Astrocyte of the spinal cord (primary cell): ENCODE data around the gene APMAP.

ENCODE experiments used
- DNase-seq: peaks from one replicate; pipeline ENCODE4 v3.0.0; 2011; ENCODE audit warnings: low read depth, low spot score
- H3K4me3 ChIP-seq: 2 replicates; pipeline ENCODE4 v1.5.1; 2011; ENCODE audit warnings: low read depth, mild to moderate bottlenecking, low read length, moderate library complexity
- in situ Hi-C: cut with HindIII; loops from 2 replicates; pipeline ENCODE4 v1.10.0; 2017; ENCODE audit warnings: low sequenced_read_pairs
- TF ChIP-seq, protein P1 (sequence below): IDR thresholded peaks from 2 replicates; pipeline ENCODE4 v1.5.1; 2012; ENCODE audit warnings: low read depth, mild to moderate bottlenecking, low read length, inconsistent platforms

The APMAP gene

DNA sequence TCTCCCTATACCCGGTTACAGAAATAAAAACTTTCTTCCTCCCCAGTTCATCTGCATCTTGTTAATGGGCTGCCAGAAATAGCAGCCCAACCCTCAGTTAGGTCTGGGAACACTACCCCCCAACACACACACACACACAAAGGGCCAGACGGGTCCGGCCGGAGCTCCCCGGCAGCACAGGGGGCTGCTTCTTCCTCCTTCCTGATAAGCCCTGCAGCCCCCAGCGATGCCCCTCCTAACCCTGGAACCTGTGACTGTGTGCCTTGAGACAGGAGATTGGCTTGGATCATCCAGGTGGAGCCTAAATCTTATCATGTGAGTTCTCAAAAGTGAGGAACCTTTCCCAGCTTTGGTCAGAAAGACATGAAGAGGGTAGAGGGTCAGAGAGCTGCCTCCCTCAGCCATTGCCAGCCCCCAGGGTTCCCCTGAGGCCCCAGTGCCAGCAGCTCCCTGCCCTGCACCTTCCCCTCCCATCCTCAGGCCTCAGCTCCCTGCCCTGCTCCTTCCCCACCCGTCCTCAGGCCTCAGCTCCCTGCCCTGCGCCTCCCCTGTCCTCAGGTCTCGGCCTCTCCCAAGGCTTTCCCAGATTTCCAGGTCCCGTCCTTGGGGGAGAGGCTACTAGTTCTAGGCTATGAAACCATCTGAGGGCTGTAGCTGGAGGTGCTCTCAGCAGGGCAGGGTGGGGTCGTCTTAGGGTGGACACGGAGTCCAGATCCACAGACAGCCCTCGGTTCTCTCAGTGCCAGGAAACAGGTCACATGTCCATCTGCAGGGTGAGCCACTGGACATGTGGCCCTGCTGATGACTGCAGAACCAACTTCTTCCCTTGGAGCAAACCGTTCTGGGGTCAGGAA is 77.9 kb downstream of the APMAP start:
- in situ Hi-C loops, result no loop called here
- TF ChIP-seq, protein P1, sequence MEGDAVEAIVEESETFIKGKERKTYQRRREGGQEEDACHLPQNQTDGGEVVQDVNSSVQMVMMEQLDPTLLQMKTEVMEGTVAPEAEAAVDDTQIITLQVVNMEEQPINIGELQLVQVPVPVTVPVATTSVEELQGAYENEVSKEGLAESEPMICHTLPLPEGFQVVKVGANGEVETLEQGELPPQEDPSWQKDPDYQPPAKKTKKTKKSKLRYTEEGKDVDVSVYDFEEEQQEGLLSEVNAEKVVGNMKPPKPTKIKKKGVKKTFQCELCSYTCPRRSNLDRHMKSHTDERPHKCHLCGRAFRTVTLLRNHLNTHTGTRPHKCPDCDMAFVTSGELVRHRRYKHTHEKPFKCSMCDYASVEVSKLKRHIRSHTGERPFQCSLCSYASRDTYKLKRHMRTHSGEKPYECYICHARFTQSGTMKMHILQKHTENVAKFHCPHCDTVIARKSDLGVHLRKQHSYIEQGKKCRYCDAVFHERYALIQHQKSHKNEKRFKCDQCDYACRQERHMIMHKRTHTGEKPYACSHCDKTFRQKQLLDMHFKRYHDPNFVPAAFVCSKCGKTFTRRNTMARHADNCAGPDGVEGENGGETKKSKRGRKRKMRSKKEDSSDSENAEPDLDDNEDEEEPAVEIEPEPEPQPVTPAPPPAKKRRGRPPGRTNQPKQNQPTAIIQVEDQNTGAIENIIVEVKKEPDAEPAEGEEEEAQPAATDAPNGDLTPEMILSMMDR, result no peak
- no peak for DNase-seq
- no peak overlapping the region for H3K4me3 ChIP-seq

DNA sequence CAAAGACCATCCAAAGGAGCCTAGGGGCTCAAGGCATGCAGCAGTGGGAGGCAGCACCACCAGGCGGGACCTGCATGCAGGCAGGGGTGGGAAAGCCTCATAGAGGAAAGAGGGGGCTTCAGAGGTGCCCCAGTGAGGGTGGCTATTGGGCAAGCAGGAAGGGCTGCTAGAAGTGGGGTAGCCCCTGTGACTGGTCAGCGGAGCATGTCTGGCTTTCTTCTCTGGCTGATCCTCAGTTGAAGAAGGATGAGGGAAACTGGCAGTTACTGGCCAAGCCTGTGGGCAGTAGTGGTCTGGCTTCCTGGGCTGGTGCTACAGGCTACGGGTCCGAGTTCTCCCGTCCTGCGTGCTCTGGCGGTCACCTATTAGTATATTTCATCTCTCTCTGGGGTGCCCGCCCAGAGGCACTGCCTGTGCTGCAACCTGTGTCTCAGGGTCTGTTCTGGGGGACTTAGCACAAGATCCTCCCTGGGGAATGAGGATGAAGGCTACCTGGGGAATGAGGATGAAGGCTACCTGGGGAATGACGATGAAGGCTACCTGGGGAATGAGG is 79.4 kb downstream of the APMAP start:
- DNase-seq, result no peak
- TF ChIP-seq, protein P1, result no peak
- in situ Hi-C loops, result no loop called here
- no peak overlapping the region for H3K4me3 ChIP-seq
